MCF 10A (cell line): Measurements from ENCODE around the gene TMEM123. TPM values are rescaled to one million over a fixed set of nuclear protein-coding genes. Genes with fewer than 3 reads are reported as not detected.

ENCODE experiments used
- BruUV-seq: library from RNA; stranded (reverse); fragments of 400-500 nt; replicated peaks from 2 replicates; lab custom pipeline; 2021; lab: Mats Ljungman, UMichigan
- CTCF ChIA-PET: fragments of 300-600 bp; sonication (Branson Sonifier 250); formaldehyde crosslinking; extraction: SDS; loops from one replicate; lab custom pipeline; 2021; ENCODE audit warnings: antibody characterized with exemption, inconsistent platforms; lab: Yijun Ruan, JAX
- POLR2A ChIA-PET: fragments of 300-600, 350-650 bp; sonication (Branson Sonifier 250); formaldehyde crosslinking; extraction: SDS; loops from one replicate; lab custom pipeline; 2020; ENCODE audit warnings: antibody characterized with exemption, inconsistent platforms; lab: Yijun Ruan, JAX
- DNase-seq: peaks from one replicate; pipeline ENCODE4 v3.0.0-alpha.2; 2018; ENCODE audit not compliant: unreplicated experiment
- H3K27ac Mint-ChIP-seq: one replicate; pipeline ENCODE4 v1.8.0; 2022; ENCODE audit warnings: mild to moderate bottlenecking, low read depth, mixed read lengths; ENCODE audit not compliant: unreplicated experiment
- H3K27me3 Mint-ChIP-seq: one replicate; pipeline ENCODE4 v1.8.0; 2022; ENCODE audit warnings: mixed read lengths; ENCODE audit not compliant: insufficient read depth, unreplicated experiment
- H3K36me3 Mint-ChIP-seq: one replicate; pipeline ENCODE4 v1.8.0; 2022; ENCODE audit warnings: mild to moderate bottlenecking, moderate library complexity, mixed read lengths; ENCODE audit not compliant: insufficient read depth, unreplicated experiment
- H3K4me1 Mint-ChIP-seq: one replicate; pipeline ENCODE4 v1.8.0; 2022; ENCODE audit warnings: mixed read lengths; ENCODE audit not compliant: insufficient read depth, unreplicated experiment
- H3K4me3 Mint-ChIP-seq: one replicate; pipeline ENCODE4 v1.8.0; 2022; ENCODE audit warnings: mild to moderate bottlenecking, moderate library complexity, mixed read lengths; ENCODE audit not compliant: unreplicated experiment
- H3K9me3 Mint-ChIP-seq: one replicate; pipeline ENCODE4 v1.8.0; 2022; ENCODE audit warnings: mixed read lengths; ENCODE audit not compliant: unreplicated experiment
- CTCF ChIP-seq: fragments of 200-600 bp; IDR thresholded peaks from one replicate; pipeline ENCODE4 v1.8.0; 2022; ENCODE audit warnings: antibody characterized with exemption, mild to moderate bottlenecking; ENCODE audit not compliant: unreplicated experiment
- intact Hi-C: fragments of 100-400 bp; cut with micrococcal nuclease; formaldehyde crosslinking; loops from 2 replicates; pipeline ENCODE4 v1.14.1; 2022
- total RNA-seq: library from RNA; stranded (reverse); gene quantifications from 2 replicates; pipeline ENCODE4 v1.2.3, GENCODE V29; 2022

TMEM123 gene
- total RNA-seq, 1 experiment from 2014 or later, result 134 TPM

- intact Hi-C loops, result no loop called here
- Mint-ChIP-seq H3K4me3 (no peak overlapping the region), H3K4me1 (peaks cover 14% of the 10 kb centered on the region), H3K27ac (no peak overlapping the region), H3K27me3 (no peaks in the 10 kb centered on the region), H3K36me3 (no peaks in the 10 kb centered on the region), H3K9me3 (no peaks in the 10 kb centered on the region)
- BruUV-seq, result no TSS peak
- no peak for TF ChIP-seq CTCF
- CTCF ChIA-PET, result no interaction called here
- POLR2A ChIA-PET, result interaction anchor here (0.8 to 1.9 kb wide), 3 partner anchors 9 to 12 kb away, joined by 3 to 5 read pairs (median 3); no protein-coding TSS in a partner anchor
- DNase-seq, result no peak
Observed at GRCh38 chr11:102465696-102466095, 13.1 kb upstream of the TMEM123 start.

GRCh38 chr11:102464859-102465500, 12.4 kb upstream of the TMEM123 start:
- CTCF ChIA-PET, result no interaction called here
- DNase-seq, result no peak
- BruUV-seq, result no TSS peak

GRCh38 chr11:102464037-102464436, 11.5 kb upstream of the TMEM123 start:
- intact Hi-C loops, result no loop called here
- ChIA-PET POLR2A (no interaction called here), CTCF (no interaction called here)
- TF ChIP-seq CTCF, result no peak
- no peak overlapping the region for H3K4me3 Mint-ChIP-seq
- no peaks in the 10 kb centered on the region for H3K36me3 Mint-ChIP-seq
- no TSS peak for BruUV-seq
- no peak overlapping the region for H3K27ac Mint-ChIP-seq
- no peak for DNase-seq
- peaks cover 11% of the 10 kb centered on the region for H3K4me1 Mint-ChIP-seq
- no peaks in the 10 kb centered on the region for H3K9me3 Mint-ChIP-seq
- no peaks in the 10 kb centered on the region for H3K27me3 Mint-ChIP-seq

More at GRCh38 chr11:102464859-102465500, 12.4 kb upstream of the TMEM123 start:
- no peak for TF ChIP-seq CTCF
- Mint-ChIP-seq H3K9me3 (no peaks in the 10 kb centered on the region), H3K4me1 (peaks cover 14% of the 10 kb centered on the region), H3K27ac (no peak overlapping the region), H3K4me3 (no peak overlapping the region), H3K36me3 (no peaks in the 10 kb centered on the region), H3K27me3 (no peaks in the 10 kb centered on the region)
- POLR2A ChIA-PET, result no interaction called here
- intact Hi-C loops, result no loop called here

GRCh38 chr11:102462610-102463009, 10.0 kb upstream of the TMEM123 start:
- TF ChIP-seq CTCF, result no peak
- POLR2A ChIA-PET, result interaction anchor here (0.7 to 1.1 kb wide), 3 partner anchors 9 to 13 kb away, joined by 3 to 9 read pairs (median 4); partner anchors contain the start of gene TMEM123
- Mint-ChIP-seq H3K27ac (no peak overlapping the region), H3K36me3 (no peaks in the 10 kb centered on the region), H3K4me1 (peaks cover 13% of the 10 kb centered on the region), H3K9me3 (no peaks in the 10 kb centered on the region), H3K27me3 (no peaks in the 10 kb centered on the region), H3K4me3 (no peak overlapping the region)
- intact Hi-C loops, result no loop called here
- no TSS peak for BruUV-seq
- CTCF ChIA-PET, result interaction anchor here (0.6 to 1.2 kb wide), 2 partner anchors 33 to 94 kb away, joined by 3 read pairs; no protein-coding TSS in a partner anchor
- DNase-seq, result no peak
